Measurements from ENCODE around the gene KCNK7. TPM values are rescaled to one million over a fixed set of nuclear protein-coding genes. Genes with fewer than 3 reads are reported as not detected.

KCNK7 gene
- polyA plus RNA-seq, 4 donors = 0.12 to 0.61 (median 0.26) TPM; not detected in 1

DNA sequence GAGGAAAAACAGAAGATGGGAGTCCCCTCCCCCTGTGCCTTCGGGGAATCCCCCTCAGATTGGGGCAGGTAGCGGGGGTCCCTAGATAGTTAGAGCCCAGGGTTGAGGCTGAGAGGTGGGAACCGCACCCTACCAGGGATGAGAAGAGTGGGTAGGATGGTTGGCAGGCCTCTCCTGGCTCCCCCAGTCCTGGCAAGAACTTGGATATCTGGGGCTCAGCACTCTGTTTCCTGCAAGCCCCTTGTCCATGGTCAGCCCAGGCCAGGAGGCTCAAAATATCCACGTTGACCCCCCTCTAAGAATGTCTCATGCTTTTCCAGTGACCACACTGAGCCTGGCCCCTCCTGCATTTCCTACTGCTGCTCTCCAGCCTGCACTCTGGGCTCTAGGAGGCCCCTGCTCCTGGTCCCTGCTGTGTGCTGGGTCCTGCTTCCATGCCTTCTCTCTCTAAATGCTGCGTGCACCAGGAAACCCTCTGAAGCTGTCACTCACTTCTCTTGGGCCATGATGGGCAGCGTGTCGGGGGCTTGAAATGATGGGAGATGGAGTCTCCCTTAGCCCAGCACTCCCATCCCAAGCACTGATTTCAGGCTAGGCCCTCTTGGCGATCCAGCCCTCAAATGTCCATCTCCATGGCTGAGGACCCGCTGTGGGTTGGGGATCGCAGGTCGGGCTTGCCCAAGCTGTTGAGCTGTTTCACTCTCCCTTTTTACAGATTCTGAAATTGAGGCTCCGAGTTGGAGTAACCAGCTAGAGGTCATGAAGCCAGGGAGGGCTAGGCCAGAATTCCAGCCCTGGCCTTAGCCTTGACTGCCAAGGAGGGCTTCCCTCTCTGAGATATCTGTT, 16.4 kb upstream of the KCNK7 start:
- DNase-seq (ENCODE audit: low read depth in 4 of 4, low spot score in 3 of 4) = no peak

GRCh38 chr11:65611028-65611757, 15.6 kb upstream of the KCNK7 start:
- no peak for DNase-seq (ENCODE audit: low read depth in 4 of 4, low spot score in 3 of 4)

DNA sequence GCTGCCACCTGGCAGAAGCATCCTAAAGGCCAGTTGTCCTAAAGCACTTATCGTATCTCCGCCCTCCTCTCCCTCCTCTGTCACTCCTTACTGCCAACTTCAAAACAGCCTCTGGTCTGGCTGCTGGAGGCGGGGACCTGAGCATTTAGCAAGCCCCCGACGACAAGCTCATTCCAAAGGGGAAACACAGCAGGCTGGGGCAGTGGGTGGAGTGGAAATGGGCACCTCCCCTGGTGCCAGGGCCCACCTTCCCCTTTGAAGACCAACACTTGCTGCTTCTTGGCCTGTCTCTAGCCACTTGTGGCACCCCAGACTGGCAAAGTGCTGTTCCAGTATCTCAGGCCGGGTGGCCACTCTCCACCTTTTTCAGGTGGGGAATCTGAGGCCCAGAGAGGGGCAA, 14.8 kb upstream of the KCNK7 start:
- DNase-seq (ENCODE audit: low read depth in 4 of 4, low spot score in 3 of 4) = no peak

GRCh38 chr11:65609665-65610064, 14.1 kb upstream of the KCNK7 start:
- no peak for DNase-seq (ENCODE audit: low read depth in 4 of 4, low spot score in 3 of 4)

- no peak for DNase-seq (ENCODE audit: low read depth in 4 of 4, low spot score in 3 of 4)
Measured at GRCh38 chr11:65609229-65609628, 13.6 kb upstream of the KCNK7 start.

- DNase-seq (ENCODE audit: low read depth in 4 of 4, low spot score in 3 of 4) = no peak
Measured at GRCh38 chr11:65607614-65608426, 12.2 kb upstream of the KCNK7 start.

GRCh38 chr11:65606876-65607613, 11.4 kb upstream of the KCNK7 start:
- peak; percentile 78 to 92 (median 90) for DNase-seq (ENCODE audit: low read depth in 4 of 4, low spot score in 3 of 4)

- DNase-seq (ENCODE audit: low read depth in 4 of 4, low spot score in 3 of 4) = no peak
Measured at GRCh38 chr11:65604258-65604657, 8.7 kb upstream of the KCNK7 start.

DNA sequence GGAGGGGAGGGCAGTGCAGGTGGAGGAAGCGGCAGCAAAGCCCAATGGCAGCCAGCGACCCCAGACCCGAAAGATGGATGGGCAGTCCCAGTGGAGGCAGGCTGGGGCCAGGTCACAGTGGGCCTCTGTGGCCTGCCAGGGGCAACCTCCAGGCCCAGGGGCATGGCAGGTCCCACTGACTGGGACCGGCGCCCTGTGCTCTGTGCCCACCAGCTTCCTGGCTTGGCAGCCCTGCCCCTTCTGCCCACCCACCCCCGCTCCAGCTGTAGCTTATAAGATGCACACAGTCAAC, 4.3 kb upstream of the KCNK7 start:
- DNase-seq (ENCODE audit: low read depth in 4 of 4, low spot score in 3 of 4) = no peak

DNA sequence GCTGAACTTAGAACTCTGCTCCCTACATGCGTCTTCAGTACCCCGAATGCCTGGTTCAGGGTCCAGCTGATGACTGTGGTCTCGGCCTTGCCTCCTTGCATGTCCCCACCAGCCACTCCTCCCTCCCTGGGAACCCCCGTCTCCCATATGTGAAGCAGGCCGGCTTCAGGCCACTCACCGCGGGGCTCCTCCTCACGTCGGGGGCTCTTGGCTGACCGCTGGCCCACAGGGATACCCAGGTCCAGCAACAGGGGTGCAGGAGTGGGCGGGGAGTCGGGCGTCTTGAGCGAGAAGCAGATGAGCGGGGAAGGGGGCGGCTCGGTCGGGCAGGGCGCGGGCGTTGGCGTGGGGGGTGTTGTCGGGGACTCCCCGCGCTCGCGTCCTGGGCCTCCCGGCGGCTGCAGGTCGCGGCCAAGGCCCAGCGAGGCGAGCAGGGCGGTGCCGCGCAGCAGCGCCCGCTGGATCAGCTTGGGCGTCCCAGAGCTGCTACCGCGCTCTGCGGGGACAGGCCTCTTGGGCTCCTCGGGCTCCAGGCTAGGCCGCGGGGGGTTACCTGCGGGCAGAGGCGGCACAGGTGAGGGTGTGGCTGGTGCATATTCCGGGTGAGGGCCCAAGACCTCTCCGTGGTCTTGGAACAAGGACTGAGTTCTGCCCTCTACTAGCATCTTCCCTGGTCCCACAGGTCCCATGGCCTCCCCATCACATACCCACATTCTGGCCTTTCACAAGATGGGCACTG, 3.8 kb upstream of the KCNK7 start:
- no peak for DNase-seq (ENCODE audit: low read depth in 4 of 4, low spot score in 3 of 4)

DNA sequence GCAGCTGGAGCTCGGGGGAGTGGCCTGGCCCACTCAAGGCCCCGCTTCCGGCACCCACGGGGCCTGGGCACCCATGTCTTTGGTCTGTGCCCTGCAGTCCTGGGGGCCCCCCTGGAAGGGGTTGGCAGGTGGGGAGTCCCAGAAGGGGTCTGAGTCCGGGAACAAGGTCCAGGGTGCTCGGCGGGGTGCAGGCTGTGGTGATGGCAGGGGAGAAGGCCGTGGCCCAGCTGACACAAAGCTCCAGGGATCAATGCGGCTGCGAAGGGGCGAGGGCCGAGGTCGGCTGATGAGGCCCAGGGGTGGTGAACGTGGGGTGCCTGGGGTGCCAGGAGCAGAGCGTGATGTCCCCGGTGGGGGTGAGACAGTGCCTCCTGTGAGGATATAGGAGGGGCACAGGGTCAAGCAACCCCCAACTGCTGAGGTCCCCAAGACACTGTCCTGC, 2.7 kb upstream of the KCNK7 start:
- no peak for DNase-seq (ENCODE audit: low read depth in 4 of 4, low spot score in 3 of 4)

- DNase-seq (ENCODE audit: low read depth in 4 of 4, low spot score in 3 of 4) = no peak
Measured at GRCh38 chr11:65596520-65596919, 920 bp upstream of the KCNK7 start.

DNA sequence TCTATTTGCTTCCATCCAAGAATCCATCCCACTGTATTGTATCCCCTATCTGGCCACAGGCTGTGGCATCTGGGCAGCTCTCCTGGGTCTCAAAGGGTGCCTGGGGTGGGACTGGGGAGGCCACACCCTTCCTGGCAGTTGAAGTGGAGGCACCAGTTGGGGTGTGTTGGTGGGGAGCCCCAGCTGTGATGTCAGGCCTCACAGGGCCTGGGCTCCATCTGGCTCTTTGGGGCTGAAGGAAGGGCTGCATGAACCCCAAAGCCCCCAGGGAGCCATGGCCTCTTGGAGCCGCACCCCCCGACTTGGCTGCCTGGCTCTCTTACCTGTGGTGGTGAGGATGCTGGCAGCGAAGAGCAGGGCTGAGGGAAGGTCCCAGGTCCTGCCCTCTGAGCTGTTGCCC, 469 bp downstream of the KCNK7 start:
- DNase-seq (ENCODE audit: low read depth in 4 of 4, low spot score in 3 of 4) = no peak

- DNase-seq (ENCODE audit: low read depth in 4 of 4, low spot score in 3 of 4) = no peak
Measured at GRCh38 chr11:65593518-65594414, 1.8 kb downstream of the KCNK7 start.

GRCh38 chr11:65592858-65593517, 2.6 kb downstream of the KCNK7 start:
- DNase-seq (ENCODE audit: low read depth in 4 of 4, low spot score in 3 of 4) = no peak

DNA sequence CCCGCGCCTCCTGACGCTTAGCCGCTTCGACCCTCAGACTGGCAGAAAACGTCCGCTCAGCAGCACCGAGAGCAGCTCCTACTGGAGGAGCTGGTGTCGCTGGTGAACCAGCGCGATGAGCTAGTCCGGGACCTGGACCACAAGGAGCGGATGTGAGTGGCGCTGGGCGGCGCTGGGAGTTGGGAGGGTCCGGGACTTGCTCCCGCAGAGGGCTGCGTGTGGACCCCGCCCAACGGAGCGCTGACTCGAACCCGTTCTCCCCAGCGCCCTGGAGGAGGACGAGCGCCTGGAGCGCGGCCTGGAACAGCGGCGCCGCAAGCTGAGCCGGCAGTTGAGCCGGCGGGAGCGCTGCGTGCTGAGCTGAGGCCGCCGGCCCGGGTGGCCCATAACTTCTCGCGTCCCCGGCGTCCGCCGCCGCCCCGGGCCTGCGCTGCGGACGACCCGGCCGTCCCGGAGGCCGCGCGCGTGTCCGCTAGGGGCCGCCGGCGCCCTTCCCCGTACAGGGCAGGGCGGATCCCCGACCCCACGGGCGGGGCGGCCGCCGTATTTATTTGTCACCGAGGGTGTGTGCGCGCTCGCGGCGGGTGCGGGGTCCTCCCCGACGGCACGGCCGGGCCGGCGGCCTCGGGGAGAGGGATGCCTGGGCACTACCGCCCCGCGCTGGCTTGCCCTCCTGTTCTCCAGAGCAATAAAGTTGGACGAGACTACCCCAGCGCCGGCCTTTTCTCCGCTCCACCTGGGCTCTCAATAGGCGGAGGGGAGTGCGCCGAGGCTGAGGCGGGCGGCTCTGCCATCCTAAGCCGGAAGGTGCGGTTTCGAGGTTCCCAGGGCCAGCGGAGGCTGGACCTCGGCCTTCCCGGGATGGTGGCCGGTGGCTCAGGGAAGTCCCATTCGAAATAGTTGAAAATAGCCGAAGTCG, 3.4 kb downstream of the KCNK7 start:
- no peak for DNase-seq (ENCODE audit: low read depth in 4 of 4, low spot score in 3 of 4)

GRCh38 chr11:65590240-65590738, 5.3 kb downstream of the KCNK7 start:
- DNase-seq (ENCODE audit: low read depth in 4 of 4, low spot score in 3 of 4) = no peak
